ENCODE results near the gene NEGR1.

NEGR1 gene

DNA sequence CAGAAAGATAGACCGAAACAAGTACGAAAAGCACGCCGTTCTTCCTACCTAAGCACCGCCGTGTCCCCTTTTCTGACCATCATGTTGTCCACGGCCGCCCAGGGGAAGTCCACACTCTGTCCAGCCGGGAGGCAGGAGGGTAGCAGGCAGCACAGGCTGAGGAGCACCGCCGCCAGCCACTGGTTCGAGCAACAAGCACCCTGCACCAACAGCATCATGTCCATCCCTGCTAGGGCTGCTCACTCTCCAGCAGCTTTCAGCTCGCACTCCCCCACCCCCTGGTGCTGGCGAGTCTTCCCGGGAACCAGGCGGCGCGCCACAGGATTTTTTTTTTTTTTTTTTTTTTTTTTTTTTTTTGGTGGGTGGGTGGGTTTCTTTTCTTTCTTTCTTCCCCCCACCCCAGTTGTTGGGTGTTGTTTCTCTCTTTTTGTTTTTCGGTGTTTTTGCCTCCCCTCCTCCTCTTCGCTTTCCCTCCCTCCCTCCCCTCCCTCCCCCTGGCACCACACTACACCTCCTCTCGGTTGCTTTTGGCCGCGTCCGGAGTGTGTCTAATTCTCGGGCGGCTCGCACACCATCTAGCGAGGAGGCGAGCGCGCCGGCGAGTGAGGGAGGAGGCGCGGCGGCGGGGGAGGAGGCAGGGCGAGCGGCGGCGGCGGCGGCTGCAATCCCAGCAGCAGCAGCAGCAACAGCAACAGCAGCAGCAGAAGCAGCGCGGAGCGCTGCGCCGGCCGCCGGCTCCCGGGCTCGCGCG is at the start of gene NEGR1:
Gene NEGR1 (minus strand): TSS at position 269 of the 751 bp plus-strand sequence.
- no peak for FAIRE-seq

GRCh38 chr1:72326494-72326893 is 44.2 kb upstream of the NEGR1 start:
- FAIRE-seq, result no peak

More for the DNA sequence above, at the start of gene NEGR1:
- no peak for DNase-seq (ENCODE audit: insufficient read length, low spot score)

DNA sequence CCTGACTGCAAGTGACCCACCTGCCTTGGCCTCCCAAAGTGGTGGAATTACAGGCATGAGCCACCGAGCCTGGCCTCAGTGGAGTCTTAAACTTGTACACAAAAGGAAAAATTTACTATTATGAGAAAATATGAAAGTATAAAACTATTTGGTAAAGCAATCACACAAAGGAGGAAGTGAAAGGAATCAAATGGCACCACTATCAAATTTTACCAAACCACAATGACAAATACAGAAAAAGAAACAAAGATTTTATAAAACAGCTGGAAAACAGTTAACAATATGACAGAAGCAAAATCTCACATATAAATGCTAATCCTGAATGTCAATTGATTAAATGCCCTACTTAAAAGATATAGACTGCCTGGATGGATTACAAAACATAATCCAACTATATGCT is 42.1 kb upstream of the NEGR1 start:
- FAIRE-seq, result no peak
- no peak for DNase-seq (ENCODE audit: insufficient read length, low spot score)

More at GRCh38 chr1:72326494-72326893, 44.2 kb upstream of the NEGR1 start:
- no peak for DNase-seq (ENCODE audit: insufficient read length, low spot score)

DNA sequence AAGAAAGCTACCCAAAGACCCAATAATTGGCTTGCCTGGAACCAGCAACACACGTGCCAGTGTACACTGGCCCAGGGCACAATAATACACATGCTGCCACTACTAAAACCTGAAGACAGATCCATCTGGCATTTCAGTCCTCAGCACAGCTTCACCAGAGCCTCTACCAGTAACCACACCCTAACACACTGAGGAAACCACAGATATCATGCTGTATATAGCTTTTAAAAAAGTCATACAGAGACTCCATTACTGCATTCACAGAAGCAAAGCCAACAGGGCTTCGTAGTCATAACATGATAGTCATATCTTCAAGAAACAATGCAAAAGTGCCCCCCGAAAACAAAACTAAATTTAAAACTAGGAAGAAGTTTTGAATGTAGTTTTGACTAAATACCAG is 40.6 kb upstream of the NEGR1 start:
- no peak for DNase-seq (ENCODE audit: insufficient read length, low spot score)
- no peak for FAIRE-seq

DNA sequence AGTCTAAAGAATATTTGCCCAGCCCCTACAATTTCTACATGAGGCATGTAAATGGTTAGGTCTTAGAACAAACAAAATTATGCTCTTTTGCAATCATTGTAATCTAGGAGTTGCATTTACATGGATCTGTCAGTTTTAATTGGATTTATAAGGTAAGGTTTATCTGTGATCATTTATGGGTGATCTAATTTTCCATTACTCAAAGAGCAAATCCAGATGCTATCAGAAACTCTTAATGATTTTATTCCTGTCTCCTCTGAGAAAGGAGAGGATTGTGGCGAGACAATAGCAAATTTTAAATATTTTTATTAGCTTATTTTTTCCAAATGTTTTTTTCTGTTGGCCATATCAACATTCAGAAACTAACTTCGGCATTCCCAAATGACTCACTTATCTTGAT is 14.2 kb upstream of the NEGR1 start:
- DNase-seq (ENCODE audit: insufficient read length, low spot score) (no peak), FAIRE-seq (no peak)

- DNase-seq (ENCODE audit: insufficient read length, low spot score), result no peak
- no peak for FAIRE-seq
Observed at GRCh38 chr1:72288886-72289285, 6.5 kb upstream of the NEGR1 start.

DNA sequence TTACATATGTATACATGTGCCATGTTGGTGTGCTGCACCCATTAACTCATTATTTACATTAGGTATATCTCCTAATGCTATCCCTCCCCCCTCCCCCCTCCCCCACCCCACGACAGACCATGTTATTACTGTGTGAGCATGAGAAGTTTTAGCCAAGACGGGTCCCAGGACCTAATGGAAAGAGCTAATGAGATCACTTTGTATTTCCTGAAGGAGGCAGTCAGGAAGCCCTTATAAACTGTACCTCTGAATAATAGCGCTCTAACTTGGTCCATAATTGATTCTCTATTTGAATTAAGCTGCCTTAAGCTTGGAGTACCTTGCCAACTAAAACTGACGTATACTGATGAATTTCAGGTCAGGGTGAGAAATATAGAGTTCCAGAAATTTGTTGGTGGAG is 4.1 kb upstream of the NEGR1 start:
- DNase-seq (ENCODE audit: insufficient read length, low spot score), result no peak
- no peak for FAIRE-seq

DNA sequence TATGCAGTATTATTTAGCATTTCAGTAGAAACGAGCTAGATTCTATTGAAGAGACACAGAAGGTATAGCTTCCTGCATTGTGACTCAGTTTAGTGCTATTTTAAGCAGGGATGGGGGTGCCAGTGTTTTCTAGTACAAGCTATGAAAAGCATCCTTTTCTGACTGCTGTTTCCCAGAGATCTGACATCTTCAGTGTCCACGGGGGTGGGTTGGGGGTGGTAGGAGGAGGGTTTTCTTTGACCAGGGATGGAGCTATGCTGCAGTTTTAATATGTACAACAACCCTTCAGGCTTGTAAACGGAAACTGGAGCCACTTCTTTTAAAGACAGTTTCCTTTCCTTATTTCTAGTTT is 2.7 kb upstream of the NEGR1 start:
- DNase-seq (ENCODE audit: insufficient read length, low spot score), result no peak

GRCh38 chr1:72284348-72285073 is 2.2 kb upstream of the NEGR1 start:
- no peak for FAIRE-seq
- no peak for DNase-seq (ENCODE audit: insufficient read length, low spot score)

More for the DNA sequence above, 2.7 kb upstream of the NEGR1 start:
- FAIRE-seq, result no peak

DNA sequence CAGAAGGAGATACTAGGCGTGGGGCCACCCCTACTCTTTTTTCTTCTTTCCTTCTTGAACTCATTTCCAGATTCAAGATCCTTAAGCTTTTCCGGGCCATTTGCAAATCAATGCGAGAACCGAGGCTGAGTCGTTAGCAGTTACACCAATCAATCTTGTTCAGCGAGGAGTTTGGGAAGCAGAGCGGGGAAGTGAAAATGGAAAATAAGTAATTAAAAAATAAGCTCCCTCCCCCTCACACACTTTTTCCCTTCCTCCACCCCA is 1.7 kb upstream of the NEGR1 start:
- FAIRE-seq (no peak), DNase-seq (ENCODE audit: insufficient read length, low spot score) (no peak)

GRCh38 chr1:72283307-72284083 is 1.2 kb upstream of the NEGR1 start:
- no peak for DNase-seq (ENCODE audit: insufficient read length, low spot score)
- peak; percentile 42 for FAIRE-seq

GRCh38 chr1:72283022-72283306 is 625 bp upstream of the NEGR1 start:
- FAIRE-seq (no peak), DNase-seq (ENCODE audit: insufficient read length, low spot score) (no peak)

- DNase-seq (ENCODE audit: insufficient read length, low spot score), result no peak
- FAIRE-seq, result no peak
Observed at GRCh38 chr1:72281637-72282270, 585 bp downstream of the NEGR1 start.

DNA sequence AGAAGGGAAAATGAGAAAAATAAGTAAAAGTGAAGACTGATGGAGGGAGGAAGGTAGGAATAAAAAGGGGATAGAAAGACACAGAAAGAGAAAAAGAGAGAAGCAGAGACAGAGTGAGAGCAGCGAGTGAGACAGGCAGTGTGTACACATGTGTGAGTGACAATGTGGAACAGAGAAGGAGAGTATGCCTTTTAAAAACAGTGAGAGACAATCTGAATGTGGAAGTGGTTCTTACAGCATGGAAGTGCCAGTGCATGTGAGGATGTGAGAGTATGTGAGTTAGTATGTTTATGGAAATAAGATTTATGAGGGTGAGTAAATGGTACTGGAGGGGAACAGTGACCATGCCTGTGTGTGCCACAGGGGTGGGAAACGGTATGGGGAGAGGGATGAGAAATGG is 1.2 kb downstream of the NEGR1 start:
- no peak for FAIRE-seq
- DNase-seq (ENCODE audit: insufficient read length, low spot score), result no peak

DNA sequence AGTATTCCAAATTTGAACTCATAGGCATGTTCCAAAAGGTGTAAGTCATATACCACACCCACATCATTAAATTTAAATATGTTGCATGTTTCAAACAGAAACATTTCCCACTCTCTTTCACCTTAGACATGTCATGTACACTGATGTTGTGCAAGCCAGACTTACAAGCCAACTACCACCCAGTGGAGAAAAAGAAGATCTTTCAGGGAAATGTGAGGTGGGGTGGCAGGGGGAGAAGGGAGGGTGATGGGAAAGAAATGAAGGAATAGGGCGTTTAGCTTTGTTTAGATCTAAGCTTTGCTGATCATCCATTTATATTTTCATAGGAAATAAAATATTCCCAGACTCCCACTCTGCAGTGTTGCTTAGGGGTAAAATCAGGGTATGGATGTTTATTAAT is 1.6 kb downstream of the NEGR1 start:
- no peak for DNase-seq (ENCODE audit: insufficient read length, low spot score)
- FAIRE-seq, result no peak

- FAIRE-seq, result no peak
- DNase-seq (ENCODE audit: insufficient read length, low spot score), result no peak
Observed at GRCh38 chr1:72280131-72280530, 2.2 kb downstream of the NEGR1 start.

DNA sequence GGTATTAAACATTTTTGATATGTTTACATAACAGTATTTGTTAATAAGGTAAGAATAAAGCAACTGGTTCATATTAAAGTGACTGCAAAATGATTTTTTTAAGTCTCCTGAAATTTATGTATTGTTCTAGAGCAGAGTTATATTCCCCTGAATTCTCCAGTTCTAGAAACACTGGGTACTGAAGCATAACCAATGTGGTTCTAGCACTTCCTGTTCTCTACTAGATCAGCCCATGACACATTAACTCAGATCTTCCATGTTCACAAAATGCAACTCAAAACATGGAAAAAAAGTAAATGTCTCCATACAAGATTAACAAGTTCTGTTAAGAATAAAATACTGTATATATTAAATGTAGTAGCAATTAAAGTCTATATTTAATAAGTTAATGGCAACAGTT is 3.9 kb downstream of the NEGR1 start:
- FAIRE-seq (no peak), DNase-seq (ENCODE audit: insufficient read length, low spot score) (no peak)

- FAIRE-seq (no peak), DNase-seq (ENCODE audit: insufficient read length, low spot score) (no peak)
Observed at GRCh38 chr1:72271555-72272085, 10.7 kb downstream of the NEGR1 start.

DNA sequence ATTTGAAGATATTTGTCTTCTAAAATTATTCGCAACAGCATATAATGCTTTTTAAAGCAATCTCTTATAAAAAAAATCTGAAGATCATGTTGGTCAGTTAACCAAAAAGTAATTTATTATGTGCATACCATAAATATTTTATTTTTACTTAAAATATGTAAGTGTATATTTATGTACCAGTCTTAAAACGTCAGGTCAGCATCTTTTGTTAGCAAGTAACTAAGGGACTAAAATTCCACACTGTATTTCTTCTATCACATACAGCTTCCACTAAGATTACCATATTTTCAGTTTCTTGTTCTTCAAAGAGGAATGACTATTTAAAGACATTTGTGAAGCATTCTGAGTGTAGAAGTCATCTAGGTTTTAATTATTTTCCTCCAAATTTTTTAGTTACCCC is 19.6 kb downstream of the NEGR1 start:
- no peak for DNase-seq (ENCODE audit: insufficient read length, low spot score)
- FAIRE-seq, result no peak

- DNase-seq (ENCODE audit: insufficient read length, low spot score) (no peak), FAIRE-seq (no peak)
Observed at GRCh38 chr1:72253132-72253531, 29.2 kb downstream of the NEGR1 start.

DNA sequence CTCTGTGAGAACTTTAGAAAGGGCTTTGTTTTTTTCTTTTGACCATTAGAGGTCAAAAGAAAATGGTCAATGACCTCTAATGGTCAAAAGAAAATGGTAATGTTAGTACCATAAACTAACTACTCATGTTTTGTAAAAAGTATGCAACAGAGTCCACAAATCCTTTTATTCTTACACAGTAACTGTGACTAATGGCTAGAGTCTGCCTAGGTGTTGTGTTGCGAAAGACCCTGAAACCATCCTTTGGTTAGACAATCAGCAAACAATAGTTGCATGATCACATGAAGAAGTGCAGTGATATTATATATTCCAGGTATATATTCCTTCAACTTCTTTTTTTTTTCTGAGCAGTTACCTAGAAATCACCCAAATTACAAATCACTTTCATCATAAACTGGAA is 40.9 kb downstream of the NEGR1 start:
- DNase-seq (ENCODE audit: insufficient read length, low spot score), result no peak
- no peak for FAIRE-seq
